Measurements from ENCODE around the gene ALB.

The ALB gene

GRCh38 chr4:73452953-73453700 is 49.0 kb downstream of the ALB start:
- no peak for DNase-seq

- DNase-seq = no peak
Observed at GRCh38 chr4:73453701-73454005, 49.6 kb downstream of the ALB start.

- DNase-seq = no peak
Observed at GRCh38 chr4:73454920-73455319, 50.8 kb downstream of the ALB start.

GRCh38 chr4:73456177-73457022 is 52.3 kb downstream of the ALB start:
- DNase-seq = no peak

GRCh38 chr4:73458184-73459047 is 54.3 kb downstream of the ALB start:
- no peak for DNase-seq

- DNase-seq = no peak
Observed at GRCh38 chr4:73459048-73459421, 54.9 kb downstream of the ALB start.

GRCh38 chr4:73460913-73461522 is 56.9 kb downstream of the ALB start:
- no peak for DNase-seq

GRCh38 chr4:73468170-73468569 is 64.1 kb downstream of the ALB start:
- DNase-seq = no peak

GRCh38 chr4:73470728-73471127 is 66.6 kb downstream of the ALB start:
- no peak for DNase-seq
